ENCODE results near the gene SCYGR4. TPM values are rescaled to one million over a fixed set of nuclear protein-coding genes. Genes with fewer than 3 reads are reported as not detected.

SCYGR4 gene
- polyA plus RNA-seq, 1 donor from 2014 or later = not detected

GRCh38 chr2:227657199-227657845 is 40.0 kb downstream of the SCYGR4 start:
- H3K36me3 ChIP-seq (ENCODE audit: insufficient read depth, low read length) = no peaks in the 10 kb centered on the region
- H3F3A ChIP-seq (ENCODE audit: insufficient read depth, low read length, poor library complexity, severe bottlenecking) = no peaks in the 10 kb centered on the region
- H3K9me2 ChIP-seq (ENCODE audit: insufficient read depth, low read length) = no peaks in the 10 kb centered on the region
- H3K79me2 ChIP-seq (replicated peaks; ENCODE audit: insufficient read depth, low read length) = no peaks in the 10 kb centered on the region
- no peak overlapping the region for H3K4me2 ChIP-seq (ENCODE audit: low read length)
- no peaks in the 10 kb centered on the region for H3K9me3 ChIP-seq (ENCODE audit: low read length)
- no peaks in the 10 kb centered on the region for H3K27me3 ChIP-seq (ENCODE audit: insufficient read depth, low read depth, low read length)
- H2AFZ ChIP-seq (ENCODE audit: low read depth, low read length) = no peak overlapping the region
- no peak overlapping the region for H3K27ac ChIP-seq (ENCODE audit: low read length)
- H3K4me3 ChIP-seq (ENCODE audit: low read length) = no peak overlapping the region
- H4K20me1 ChIP-seq (ENCODE audit: insufficient read depth) = no peaks in the 10 kb centered on the region
- TF ChIP-seq MXI1 (conservative IDR thresholded peaks at IDR 0.05; ENCODE audit: poor library complexity, severe bottlenecking) = no peak
- no peak for TF ChIP-seq CTCF (IDR thresholded peaks at IDR 0.05; ENCODE audit: poor library complexity, severe bottlenecking)
- TF ChIP-seq SMC3 (conservative IDR thresholded peaks at IDR 0.05; ENCODE audit: poor library complexity) = no peak
- no peak for TF ChIP-seq EP300 (conservative IDR thresholded peaks at IDR 0.05; ENCODE audit: poor library complexity, severe bottlenecking)
- no peak for TF ChIP-seq TAF1 (IDR thresholded peaks at IDR 0.05; ENCODE audit: low read depth)
- TF ChIP-seq RAD21 (conservative IDR thresholded peaks at IDR 0.05) = no peak
- no peak for TF ChIP-seq EZH2 (IDR thresholded peaks at IDR 0.05; ENCODE audit: borderline replicate concordance, insufficient read depth, low read length, poor library complexity, severe bottlenecking)
- no peak for TF ChIP-seq REST (IDR thresholded peaks at IDR 0.05; ENCODE audit: borderline replicate concordance)
- TF ChIP-seq POLR2AphosphoS5 (IDR thresholded peaks at IDR 0.05) = no peak
- H3K9ac ChIP-seq (ENCODE audit: low read length) = no peak overlapping the region

- Histone ChIP-seq H3K27me3 (ENCODE audit: insufficient read depth, low read depth, low read length) (no peaks in the 10 kb centered on the region), H3K36me3 (ENCODE audit: insufficient read depth, low read length) (no peaks in the 10 kb centered on the region)
These were observed 43.8 kb downstream of the SCYGR4 start for GRCh38 chr2:227661025-227661649.

More at GRCh38 chr2:227661025-227661649, 43.8 kb downstream of the SCYGR4 start:
- no peaks in the 10 kb centered on the region for H3K9me3 ChIP-seq (ENCODE audit: low read length)
- no peak overlapping the region for H2AFZ ChIP-seq (ENCODE audit: low read depth, low read length)
- H3K79me2 ChIP-seq (replicated peaks; ENCODE audit: insufficient read depth, low read length) = no peaks in the 10 kb centered on the region
- H3K4me3 ChIP-seq (ENCODE audit: low read length) = peak overlapping the region; percentile 29
- H4K20me1 ChIP-seq (ENCODE audit: insufficient read depth) = no peaks in the 10 kb centered on the region
- no peaks in the 10 kb centered on the region for H3K9me2 ChIP-seq (ENCODE audit: insufficient read depth, low read length)
- H3K4me2 ChIP-seq (ENCODE audit: low read length) = no peak overlapping the region
- H3K27ac ChIP-seq (ENCODE audit: low read length) = peak overlapping the region; percentile 94
- TF ChIP-seq EZH2 (IDR thresholded peaks at IDR 0.05; ENCODE audit: borderline replicate concordance, insufficient read depth, low read length, poor library complexity, severe bottlenecking) = no peak
- TF ChIP-seq MXI1 (conservative IDR thresholded peaks at IDR 0.05; ENCODE audit: poor library complexity, severe bottlenecking) = no peak
- no peak for TF ChIP-seq TAF1 (IDR thresholded peaks at IDR 0.05; ENCODE audit: low read depth)
- TF ChIP-seq SMC3 (conservative IDR thresholded peaks at IDR 0.05; ENCODE audit: poor library complexity) = peak; percentile 42
- no peak for TF ChIP-seq CTCF (IDR thresholded peaks at IDR 0.05; ENCODE audit: poor library complexity, severe bottlenecking)
- TF ChIP-seq POLR2AphosphoS5 (IDR thresholded peaks at IDR 0.05) = peak; percentile 73
- TF ChIP-seq REST (IDR thresholded peaks at IDR 0.05; ENCODE audit: borderline replicate concordance) = no peak
- peak; percentile 95 for TF ChIP-seq EP300 (conservative IDR thresholded peaks at IDR 0.05; ENCODE audit: poor library complexity, severe bottlenecking)
- TF ChIP-seq RAD21 (conservative IDR thresholded peaks at IDR 0.05) = no peak
- no peaks in the 10 kb centered on the region for H3F3A ChIP-seq (ENCODE audit: insufficient read depth, low read length, poor library complexity, severe bottlenecking)
- peak overlapping the region; percentile 58 for H3K9ac ChIP-seq (ENCODE audit: low read length)
